GM18873 (cell line): ENCODE measurements around the gene RBBP6.
"Not testable (repeated sequence)": the region's sequence is repeated elsewhere in the genome, so short reads cannot be mapped to it uniquely, and the experiment has no call there.

Experiments used
- ATAC-seq: cut with Tn5 transposase; IDR thresholded peaks from one replicate; pipeline ENCODE4 v1.9.1; 2021; ENCODE audit warnings: mild to moderate bottlenecking, moderate library complexity, moderate number of reproducible peaks; ENCODE audit not compliant: unreplicated experiment, low FRiP score

The RBBP6 gene

DNA sequence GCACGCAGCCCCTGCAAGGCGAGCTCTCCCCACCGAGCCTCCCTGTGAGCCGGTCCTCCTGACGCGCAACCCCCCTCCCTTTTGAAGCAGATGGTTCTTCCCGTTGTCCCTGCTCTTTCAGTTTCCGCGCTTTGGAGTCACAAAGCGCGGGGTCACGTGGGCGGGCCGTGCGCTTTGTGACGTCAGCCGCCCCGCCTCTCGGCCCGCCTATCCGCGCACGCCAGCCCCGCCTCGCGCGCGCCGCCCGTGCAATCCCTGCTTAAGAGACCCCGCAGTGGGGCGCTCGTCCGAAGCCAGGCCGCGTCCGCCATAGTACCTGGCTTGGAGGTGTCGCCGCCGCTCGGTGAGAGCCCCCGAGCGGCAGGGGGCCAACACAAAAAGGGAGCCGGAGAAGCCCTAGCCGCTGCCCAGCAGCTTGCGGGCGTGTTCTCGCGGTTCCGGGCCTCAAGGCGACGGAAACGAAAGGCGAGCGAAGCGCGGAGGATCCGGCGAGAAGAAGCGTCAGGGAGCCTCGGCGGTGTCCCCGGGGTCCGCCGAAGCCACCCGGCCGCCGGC is at the start of gene RBBP6:
Gene RBBP6, plus strand, starts transcription at position 272 of the 555 bp plus-strand sequence. CDS start 1,061 bp downstream, outside the sequence.
- ATAC-seq, result peak; percentile 74

DNA sequence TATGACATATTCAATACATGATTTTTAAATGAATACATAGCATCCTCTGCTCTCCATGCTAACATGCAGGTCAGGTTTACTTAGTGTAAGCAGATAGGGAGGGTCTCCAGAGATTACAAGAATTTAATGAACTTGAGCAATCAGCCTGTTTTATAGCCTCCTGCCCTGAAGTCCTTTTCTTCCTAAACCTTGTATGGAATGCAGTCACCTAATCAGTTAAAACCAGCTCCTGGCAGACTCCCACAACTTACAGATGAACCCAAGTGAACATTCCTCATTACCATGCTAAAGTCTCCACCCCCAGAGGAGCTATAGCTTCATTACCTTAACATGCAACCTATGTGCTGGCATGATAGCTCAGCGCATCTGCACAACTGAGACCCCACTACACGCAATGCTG is 48.5 kb upstream of the RBBP6 start:
- no peak for ATAC-seq

GRCh38 chr16:24491731-24492130 is 47.6 kb upstream of the RBBP6 start:
- no peak for ATAC-seq

DNA sequence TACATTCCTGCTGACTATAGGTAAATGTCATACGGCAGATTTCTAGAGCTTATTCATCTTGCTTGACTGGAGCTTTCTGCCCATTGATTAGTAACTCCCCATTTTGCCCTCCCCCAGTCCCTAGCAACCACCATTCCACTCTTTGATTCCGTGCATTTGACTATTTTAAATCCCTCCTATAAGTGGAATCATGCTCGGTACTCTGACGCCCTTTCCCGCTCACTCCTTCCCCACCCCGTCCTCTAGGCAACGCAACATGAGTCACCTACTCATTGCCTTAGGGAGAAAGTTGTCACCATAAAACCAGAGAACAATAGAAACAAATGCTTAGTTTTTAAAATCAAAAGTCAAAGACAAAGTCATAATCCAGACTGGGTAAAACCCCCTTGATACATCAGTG is 45.5 kb upstream of the RBBP6 start:
- ATAC-seq, result no peak

GRCh38 chr16:24495207-24495606 is 44.2 kb upstream of the RBBP6 start:
- ATAC-seq, result not testable (repeated sequence)

GRCh38 chr16:24497440-24497839 is 41.9 kb upstream of the RBBP6 start:
- no peak for ATAC-seq

- ATAC-seq, result no peak
Observed at GRCh38 chr16:24499193-24499814, 40.1 kb upstream of the RBBP6 start.

GRCh38 chr16:24504472-24505345 is 34.7 kb upstream of the RBBP6 start:
- ATAC-seq, result no peak

DNA sequence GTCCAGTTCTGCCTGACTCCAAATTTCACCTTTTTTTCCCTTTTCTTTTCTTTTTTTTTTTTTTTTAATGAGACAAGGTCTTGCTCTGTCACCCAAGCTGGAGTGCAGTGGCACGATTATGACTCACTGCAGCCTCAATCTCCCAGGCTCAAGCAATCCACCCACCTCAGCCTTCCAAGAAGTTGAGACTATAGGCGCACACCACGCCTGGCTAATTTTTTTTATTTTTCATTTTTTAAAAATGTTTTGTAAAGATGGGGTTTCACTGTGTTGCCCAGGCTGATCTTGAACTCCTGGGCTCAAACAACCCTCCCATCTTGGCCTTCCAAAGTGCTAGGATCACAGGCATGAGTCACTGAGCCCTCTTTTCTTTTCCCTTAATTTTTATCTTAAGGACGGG is 33.4 kb upstream of the RBBP6 start:
- ATAC-seq, result no peak

GRCh38 chr16:24507959-24508480 is 31.3 kb upstream of the RBBP6 start:
- ATAC-seq, result no peak

- no peak for ATAC-seq
Observed at GRCh38 chr16:24508614-24509013, 30.8 kb upstream of the RBBP6 start.

- no peak for ATAC-seq
Observed at GRCh38 chr16:24509536-24509935, 29.8 kb upstream of the RBBP6 start.

- ATAC-seq, result no peak
Observed at GRCh38 chr16:24511174-24511573, 28.2 kb upstream of the RBBP6 start.

GRCh38 chr16:24511792-24512191 is 27.6 kb upstream of the RBBP6 start:
- no peak for ATAC-seq

DNA sequence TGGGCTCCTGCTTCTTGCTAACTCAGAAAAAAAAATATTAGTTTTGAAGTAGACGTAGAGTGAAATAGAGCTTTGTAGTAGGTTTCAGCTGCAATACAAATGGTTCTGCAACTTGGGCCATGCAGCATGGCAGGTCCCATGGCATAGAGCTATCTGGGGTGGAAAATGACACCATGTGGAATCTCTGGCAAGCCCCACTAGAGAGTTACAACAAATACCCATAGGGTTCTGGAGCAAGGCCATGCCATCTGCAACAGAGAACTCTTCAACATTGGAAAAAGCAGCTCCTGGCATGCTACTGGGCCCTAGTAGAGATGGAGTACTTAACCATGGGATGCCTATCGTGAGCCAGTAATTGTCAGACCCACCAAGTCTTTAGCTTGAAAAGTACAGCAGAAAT is 25.3 kb upstream of the RBBP6 start:
- no peak for ATAC-seq

DNA sequence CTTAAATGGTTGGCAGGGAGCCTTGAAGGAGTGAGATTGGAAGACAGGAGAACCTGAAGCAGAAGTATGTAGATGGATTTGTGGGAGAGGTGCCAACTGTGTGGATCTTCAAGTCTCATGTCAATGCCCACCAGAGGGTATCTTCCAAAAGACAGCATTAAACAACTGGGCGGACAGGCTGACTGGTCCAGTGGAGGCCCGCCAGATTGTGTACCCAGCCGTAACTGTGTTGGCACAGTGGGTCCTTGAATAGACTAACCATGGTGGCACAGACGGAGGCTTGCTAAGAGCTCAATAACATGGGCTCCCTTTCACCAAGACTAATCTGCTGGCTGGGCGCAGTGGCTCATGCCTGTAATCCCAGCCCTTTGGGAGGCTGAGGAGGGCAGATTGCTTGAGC is 24.2 kb upstream of the RBBP6 start:
- ATAC-seq, result no peak

GRCh38 chr16:24516900-24517669 is 22.3 kb upstream of the RBBP6 start:
- ATAC-seq, result no peak

DNA sequence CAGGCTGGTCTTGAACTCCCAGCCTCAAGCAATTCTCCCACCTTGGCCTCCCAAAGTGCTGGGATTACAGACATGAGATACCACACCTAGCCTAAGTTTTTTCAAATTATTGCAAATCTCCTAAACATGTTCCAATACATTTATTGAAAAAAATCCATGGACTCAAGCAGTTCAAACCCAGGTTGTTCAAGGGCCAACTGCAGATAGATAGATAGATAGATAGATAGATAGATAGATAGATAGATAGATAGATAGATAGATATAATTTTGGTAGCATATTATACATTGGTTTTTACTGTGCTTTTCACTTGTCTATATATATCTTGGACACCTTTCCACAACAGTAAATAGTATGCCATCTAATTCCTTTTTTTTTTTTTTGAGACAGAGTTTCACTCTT is 20.9 kb upstream of the RBBP6 start:
- no peak for ATAC-seq

DNA sequence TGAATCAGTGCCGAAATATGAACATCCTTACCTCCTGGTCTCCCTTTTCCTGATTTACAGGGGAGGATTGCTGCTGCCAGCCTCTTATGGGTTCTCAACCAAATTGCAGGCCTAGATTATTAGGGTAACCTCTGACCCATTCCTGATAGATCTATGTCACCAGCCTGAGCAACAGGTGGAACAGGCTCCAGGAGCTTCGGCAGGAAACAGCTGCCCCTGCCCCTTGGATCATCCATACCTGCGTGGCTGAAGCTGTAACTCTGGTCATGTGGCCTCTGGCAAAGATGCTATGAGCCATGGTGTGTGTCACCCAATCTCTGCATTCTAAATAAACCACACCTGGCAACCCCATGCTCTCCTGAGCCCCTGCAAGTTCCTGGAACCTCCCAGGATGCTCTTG is 18.4 kb upstream of the RBBP6 start:
- no peak for ATAC-seq

GRCh38 chr16:24522751-24523150 is 16.6 kb upstream of the RBBP6 start:
- ATAC-seq, result no peak

GRCh38 chr16:24523569-24523968 is 15.8 kb upstream of the RBBP6 start:
- ATAC-seq, result no peak
